ENCODE results near the gene HBM.
"Not testable (repeated sequence)": the region's sequence is repeated elsewhere in the genome, so short reads cannot be mapped to it uniquely, and the experiment has no call there.

- TF ChIP-seq CTCF (IDR thresholded peaks at IDR 0.05; ENCODE audit: insufficient read depth, low read length, poor library complexity, severe bottlenecking); EZH2phosphoT487 (conservative IDR thresholded peaks at IDR 0.05; ENCODE audit: low read length): not testable (repeated sequence)
Measured at GRCh38 chr16:164134-164823, 1.5 kb upstream of the HBM start.
